Stimulated activated CD4-positive, alpha-beta T cell treated with anti-CD3 and anti-CD28 coated beads, Interleukin-12 subunit alpha, Interleukin-12 subunit beta, amount 100 ng/mL, for 24 hours (primary cell): ENCODE data around the gene LRRC1.

Source experiments
- DNase-seq, 2 experiments: peaks; one replicate each; pipeline ENCODE4 v3.0.0-alpha.2; 2020; ENCODE audit warnings: low read depth in 2 of 2

The LRRC1 gene

GRCh38 chr6:53815381-53816119 lies 20.7 kb downstream of the LRRC1 start:
- DNase-seq, result no peak

DNA sequence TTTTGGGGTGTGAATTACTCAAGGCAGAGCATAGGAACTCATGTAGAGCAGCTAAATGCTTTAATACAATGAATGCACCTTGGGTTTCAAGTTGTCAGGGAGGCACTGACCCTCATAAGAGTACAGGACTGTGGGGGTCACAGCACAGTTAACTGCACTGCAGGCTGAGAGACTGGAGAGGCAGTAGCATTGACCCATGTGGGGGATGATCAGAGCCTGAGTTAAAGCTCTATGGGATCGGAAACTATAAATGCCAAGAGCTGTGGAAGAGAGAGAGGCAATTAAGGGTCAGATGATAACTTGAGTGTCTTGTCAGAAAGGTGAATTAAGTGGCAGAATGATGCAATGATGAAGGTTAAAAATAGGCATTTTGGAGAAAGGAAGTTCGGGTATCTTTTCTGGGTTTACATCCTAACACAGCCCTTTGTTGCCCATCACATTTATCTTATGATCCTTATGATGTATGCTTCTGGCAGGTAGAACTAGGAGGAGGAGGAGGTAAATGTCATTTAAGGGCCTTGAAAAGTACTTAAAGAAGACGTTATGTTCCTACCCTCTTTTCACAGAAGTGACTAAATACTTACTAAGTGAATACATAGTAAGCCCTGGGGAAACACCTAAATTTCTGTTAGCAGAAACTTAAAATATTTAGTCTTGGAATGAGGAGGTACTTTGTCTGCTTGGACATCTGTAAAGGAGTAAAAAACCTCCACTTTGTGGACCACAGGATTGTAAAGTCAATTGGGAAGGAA lies 24.2 kb downstream of the LRRC1 start:
- DNase-seq, result no peak

DNA sequence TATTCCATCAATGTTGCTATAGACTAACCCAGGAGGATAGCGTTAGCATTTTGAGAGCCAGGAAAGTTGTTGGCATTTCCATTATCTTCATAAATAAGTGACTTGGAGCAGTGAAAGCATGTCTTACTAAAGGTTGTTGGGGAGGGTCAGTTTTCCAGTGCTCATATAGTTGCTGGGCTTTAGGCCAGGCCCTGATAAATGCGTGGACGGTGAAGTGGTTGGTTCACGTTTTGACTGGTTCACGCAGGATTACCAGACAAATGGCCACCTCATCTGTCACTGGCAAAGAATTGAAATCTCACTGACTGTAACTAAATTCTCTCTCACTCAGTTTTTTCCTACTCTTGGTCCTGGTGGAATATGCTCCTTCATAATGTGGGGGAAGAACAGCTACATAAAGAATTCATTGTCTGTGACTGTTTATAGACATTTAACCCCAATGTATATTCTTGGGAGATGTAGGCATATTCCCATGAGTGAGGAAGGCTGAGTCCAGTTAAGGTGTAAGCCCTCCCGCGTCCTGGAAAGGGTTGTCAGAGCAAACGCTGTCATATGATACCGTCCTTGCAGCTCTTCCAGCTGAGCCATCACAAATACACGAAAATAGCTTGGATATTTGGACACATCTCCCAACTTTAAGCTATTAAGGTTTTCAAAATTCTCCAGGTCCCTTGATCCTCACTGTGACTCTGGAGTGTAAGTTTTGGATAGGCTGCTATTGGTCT lies 27.8 kb downstream of the LRRC1 start:
- DNase-seq, result no peak

DNA sequence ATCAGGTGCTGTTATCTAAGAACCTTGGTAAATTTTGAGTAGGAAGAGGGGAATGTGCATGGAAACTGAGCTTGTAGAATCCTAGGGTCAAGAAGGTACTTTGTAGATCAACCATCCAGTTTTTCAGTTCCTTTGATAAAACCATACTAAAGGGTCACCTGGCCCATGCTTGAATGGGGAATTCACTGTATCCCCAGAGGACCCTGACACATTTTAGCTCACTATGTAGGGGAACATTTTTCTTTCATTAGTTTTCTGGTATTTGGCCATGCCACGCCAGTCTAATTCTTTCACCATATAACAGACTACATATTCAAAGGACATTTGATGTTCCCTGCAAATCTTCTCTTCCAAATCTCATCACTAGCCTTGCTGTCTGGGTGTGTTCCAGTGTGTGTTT lies 29.9 kb downstream of the LRRC1 start:
- no peak for DNase-seq

GRCh38 chr6:53825532-53826321 lies 30.9 kb downstream of the LRRC1 start:
- no peak for DNase-seq

DNA sequence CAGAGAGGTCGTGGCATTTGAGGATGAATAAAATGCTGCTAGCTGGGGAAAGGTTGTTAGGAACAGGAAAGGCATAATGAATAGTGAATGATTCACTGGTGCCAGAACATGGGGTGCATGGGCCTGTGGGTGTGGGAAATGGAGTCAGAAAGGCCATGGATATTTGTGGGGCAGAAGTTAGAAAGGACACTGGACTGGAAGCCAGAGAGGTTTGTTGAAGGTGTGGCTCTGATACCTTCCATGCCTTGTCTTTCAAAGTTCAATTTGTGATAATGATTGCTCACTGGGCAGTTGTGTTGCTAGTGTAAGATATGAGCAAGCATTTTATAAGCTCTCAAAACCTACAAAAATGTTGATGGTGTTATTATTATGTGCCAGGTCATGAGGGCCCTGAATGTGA lies 32.7 kb downstream of the LRRC1 start:
- DNase-seq, result no peak

GRCh38 chr6:53828215-53828614 lies 33.4 kb downstream of the LRRC1 start:
- no peak for DNase-seq

DNA sequence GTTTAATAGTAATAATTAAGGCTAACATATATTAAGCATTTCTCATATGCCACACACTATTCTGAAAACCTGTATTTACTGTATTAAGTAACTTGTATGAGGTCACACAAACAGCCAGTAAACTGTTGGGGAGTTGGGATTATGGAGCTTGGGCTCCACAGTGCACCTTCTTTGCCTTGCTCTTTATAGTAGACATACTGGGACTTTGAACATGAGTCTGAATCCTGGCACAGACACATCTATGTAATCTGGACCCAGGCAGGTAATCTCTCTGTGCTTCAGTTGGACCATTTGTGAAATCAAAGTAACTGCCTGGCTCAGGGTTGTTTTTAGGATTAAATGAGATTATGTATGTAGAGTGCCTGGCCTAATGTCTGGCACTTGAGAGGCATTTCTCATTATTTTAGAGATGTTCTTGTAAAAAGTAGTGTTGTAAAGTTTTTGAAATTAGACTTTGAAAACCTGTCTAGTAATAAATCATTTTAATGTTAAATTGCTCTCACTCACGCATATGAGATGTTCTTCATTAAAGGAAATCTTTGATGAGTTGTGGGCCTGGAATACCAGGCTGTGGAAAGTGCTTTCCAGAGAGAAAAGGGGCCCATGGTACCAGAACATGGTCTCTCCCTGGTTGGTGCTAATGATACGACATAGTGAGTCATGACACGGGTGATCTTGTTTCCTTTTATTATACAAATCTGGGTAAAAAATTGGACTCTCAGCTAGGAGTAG lies 34.3 kb downstream of the LRRC1 start:
- no peak for DNase-seq

DNA sequence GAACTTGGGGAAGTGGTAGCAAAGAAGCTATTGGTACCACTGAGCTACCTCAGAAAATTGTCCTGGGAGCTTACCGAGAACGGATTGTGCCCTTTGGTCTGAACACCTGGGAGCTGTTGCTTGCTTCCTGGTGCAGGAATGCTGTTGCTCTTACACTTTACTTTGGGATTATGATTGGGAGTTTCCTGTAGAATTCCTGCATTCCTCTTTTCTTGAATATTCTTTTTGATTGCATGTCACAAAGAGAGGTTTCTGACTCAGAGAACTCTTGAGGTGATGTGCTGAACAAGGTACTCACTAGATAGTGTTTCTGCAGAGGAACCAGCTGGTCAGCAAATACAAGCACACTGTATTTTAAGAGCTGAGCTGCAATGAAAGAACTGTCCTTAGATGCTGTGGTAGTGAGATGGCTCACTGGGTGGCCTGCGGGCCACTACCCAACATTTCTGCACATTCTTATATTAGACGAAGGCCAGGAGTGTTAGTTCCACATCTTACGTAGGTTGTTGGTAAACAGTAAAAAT lies 35.0 kb downstream of the LRRC1 start:
- no peak for DNase-seq

- DNase-seq, result no peak
Observed at GRCh38 chr6:53830366-53830765, 35.6 kb downstream of the LRRC1 start.

DNA sequence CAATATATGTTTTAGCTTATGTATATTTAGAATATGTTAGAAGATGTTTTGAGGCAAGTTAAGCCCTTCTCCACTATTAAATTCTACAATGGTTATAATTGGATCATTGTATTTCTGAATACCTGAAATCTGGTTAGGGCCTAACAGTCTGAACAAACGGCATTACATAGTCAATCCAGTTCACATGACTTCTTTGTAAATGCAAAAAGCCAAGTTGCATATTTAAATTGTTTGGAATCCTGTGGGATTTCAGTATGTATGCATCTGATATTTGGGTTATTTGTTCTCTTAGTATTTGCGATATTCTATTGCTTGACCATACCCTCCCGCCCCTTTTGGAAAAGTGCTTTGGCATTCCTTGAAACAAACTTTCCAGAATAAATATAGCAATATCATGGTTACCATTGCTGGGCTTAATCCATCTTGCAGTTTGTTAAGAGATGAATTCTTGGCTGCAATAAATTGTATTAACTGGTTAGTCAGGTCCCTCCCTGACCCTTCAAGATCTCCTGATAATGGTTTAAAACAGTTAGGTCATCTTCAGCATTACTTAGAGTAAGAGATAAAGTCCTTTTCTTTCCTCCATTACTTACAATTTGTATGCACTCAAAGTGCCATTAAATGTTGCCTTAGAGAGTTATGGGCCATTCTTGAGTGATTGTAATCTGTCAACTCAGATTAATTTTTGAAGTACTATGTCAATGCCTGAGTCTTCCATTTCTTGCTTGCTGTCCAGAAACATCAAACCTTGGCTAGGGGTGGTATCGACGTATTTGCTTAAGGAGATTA lies 36.5 kb downstream of the LRRC1 start:
- DNase-seq, result no peak

DNA sequence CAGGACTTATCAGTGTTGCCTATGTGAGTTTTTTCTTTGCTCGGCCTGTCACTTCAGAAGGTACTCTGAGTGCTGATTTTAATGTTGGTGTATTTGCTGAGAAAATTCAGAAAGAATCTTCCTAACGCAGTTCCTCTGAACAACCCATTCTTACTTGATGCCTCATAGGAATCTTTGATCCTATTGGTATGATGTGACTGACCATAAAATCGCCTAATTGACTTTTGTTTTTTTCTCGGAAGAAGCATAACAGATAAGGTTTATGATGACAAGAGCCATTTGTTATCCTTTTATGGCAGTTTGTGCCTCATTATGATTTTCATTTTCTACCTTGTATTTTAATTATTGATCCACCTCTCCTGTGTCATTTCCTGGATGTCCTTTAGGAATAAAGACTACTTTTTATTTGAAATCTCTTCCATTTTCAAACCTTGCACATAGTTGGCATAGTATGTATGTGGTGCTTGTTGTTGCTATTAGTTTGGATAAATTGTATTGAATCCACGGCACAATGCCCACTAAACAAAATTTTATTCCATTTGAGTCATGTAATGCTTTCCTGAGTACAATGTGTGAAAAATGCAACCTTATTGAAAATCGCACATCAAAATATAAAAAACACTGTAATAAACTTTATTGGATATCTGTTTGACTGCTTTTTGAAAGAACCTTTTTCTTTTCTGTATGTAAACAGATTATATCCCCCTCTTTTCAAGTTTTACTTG lies 37.3 kb downstream of the LRRC1 start:
- no peak for DNase-seq

DNA sequence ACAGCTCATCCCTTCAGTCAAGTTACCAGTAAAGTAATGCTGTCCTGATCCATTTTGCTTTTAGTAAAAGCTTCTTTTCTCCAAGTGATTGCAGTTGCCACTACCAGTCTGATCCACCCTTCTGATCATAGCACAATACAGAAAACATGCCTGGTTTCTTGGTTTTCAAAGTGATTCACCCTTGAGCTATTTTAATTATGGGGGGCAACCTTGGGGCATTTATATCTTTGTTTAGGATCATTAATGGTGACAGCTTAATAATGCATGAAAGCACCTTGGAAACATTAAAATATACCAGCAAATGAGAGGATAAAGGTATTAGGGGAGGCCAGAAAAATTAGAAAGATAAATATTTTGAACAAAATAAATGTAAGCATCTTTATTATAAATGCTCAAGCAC lies 38.4 kb downstream of the LRRC1 start:
- DNase-seq, result no peak

DNA sequence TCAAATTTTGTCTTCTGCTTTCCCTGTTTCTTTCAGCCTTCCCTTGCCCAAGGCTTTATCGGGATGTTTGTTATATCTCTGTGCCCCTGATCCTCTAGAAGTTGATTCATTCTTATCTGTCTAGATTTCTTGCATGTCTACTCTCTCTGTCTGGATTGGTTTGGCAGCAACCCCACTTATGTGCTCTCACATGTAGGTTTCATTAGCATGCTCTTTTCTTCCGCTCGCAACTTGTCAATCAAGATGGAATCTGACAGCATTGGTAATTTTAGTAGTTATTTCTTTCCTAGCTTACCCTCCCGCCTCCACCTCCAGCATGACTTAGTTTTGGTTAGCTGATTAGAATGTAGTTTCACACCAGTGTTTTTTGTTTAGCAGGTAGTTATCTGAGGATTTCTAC lies 39.3 kb downstream of the LRRC1 start:
- DNase-seq, result no peak

GRCh38 chr6:53837865-53838769 lies 43.3 kb downstream of the LRRC1 start:
- no peak for DNase-seq

GRCh38 chr6:53840027-53840426 lies 45.2 kb downstream of the LRRC1 start:
- no peak for DNase-seq

DNA sequence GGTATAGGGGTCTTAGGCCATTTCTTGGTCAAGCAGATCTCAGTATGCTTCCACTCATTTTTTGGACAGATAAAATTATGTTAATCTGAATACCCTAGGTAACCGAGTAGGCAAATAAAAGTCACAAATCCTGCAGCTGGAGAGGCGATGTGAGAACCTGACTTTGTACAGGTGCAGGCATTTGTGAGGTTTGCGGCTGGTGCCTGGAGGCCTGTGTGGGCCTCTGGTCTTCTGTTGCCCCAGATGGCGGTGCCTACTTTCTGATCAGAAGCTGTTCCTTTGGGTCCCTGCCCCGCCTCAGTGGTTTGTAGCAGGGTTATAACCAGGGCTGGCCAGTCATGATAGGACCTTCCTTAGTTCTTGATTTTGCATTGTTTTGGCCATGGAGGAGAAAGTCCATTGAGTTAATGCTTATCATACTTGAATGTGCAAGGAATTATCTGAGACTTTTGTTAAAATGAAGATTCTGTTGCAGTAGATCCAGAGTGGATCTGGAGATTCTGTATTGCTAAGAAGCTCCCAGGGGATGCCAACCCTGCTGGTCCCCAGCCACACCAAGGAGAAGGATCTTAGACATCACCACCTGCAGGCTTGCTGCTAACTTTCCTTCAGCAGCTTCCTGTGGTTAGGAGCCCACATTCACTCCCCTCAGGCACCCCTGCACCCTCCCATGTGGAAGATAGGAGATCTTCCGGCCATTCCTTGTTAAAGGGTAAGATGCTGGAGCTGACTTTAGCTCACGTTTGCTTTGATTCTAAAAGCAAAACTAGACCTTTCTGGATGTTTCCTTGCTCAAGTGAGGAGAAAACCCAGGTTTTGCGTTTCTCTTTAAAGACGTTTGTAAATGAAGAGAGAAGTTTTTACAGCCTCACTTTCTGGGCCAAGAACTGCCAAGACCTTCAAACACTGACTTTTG lies 50.7 kb downstream of the LRRC1 start:
- DNase-seq, result no peak
